Upper lobe of right lung (tissue), 1 donor: ENCODE measurements around the gene TMEM134. TPM values are rescaled to one million over a fixed set of nuclear protein-coding genes. Genes with fewer than 3 reads are reported as not detected.

Source experiments
- ATAC-seq: fragments of 200-7000 bp; cut with Tn5 transposase; one replicate; pipeline ENCODE4 v1.9.1; 2020; ENCODE audit warnings: mild to moderate bottlenecking, moderate library complexity
- DNase-seq: peaks from one replicate; pipeline ENCODE4 v3.0.0-alpha.2; 2020
- H3K27ac ChIP-seq: fragments of 200-600 bp; one replicate; pipeline ENCODE4 v1.8.0; 2022
- H3K27me3 ChIP-seq: fragments of 200-600 bp; one replicate; pipeline ENCODE4 v1.8.0; 2022; ENCODE audit warnings: mild to moderate bottlenecking
- H3K36me3 ChIP-seq: fragments of 200-600 bp; one replicate; pipeline ENCODE4 v1.8.0; 2022
- H3K4me1 ChIP-seq: fragments of 200-600 bp; one replicate; pipeline ENCODE4 v1.8.0; 2022
- H3K4me3 ChIP-seq: fragments of 200-600 bp; one replicate; pipeline ENCODE4 v1.8.0; 2022; ENCODE audit warnings: mild to moderate bottlenecking
- H3K9me3 ChIP-seq: fragments of 200-600 bp; one replicate; pipeline ENCODE4 v1.8.0; 2022
- CTCF ChIP-seq: fragments of 200-600 bp; IDR thresholded peaks from one replicate; pipeline ENCODE4 v1.8.0; 2022; ENCODE audit warnings: antibody characterized with exemption
- intact Hi-C: fragments of 100-400 bp; cut with DNase I; formaldehyde crosslinking; loops from one replicate; pipeline ENCODE4 v1.11.0; 2022
- total RNA-seq: library from RNA; stranded (reverse); fragmentation: NEBNext Ultra II Directional; extraction: Animal tissue kit (Norgen Biotek cat#: 25700); gene quantifications from one replicate; pipeline ENCODE4 v1.2.1, GENCODE V29; 2021
- donor health status: DM: no; HTN: yes; CAD: no; lungs with severe emphysema.

The TMEM134 gene
- total RNA-seq, 1 donor from 2014 or later, result 46.9 TPM

GRCh38 chr11:67423891-67424613 lies 45.0 kb downstream of the TMEM134 start:
- H3K36me3 ChIP-seq, result no peaks in the 10 kb centered on the region
- peaks cover 19% of the 10 kb centered on the region for H3K4me1 ChIP-seq
- H3K4me3 ChIP-seq, result no peak overlapping the region
- no peak for TF ChIP-seq CTCF
- no peak for ATAC-seq
- no peak for DNase-seq
- no peaks in the 10 kb centered on the region for H3K9me3 ChIP-seq
- H3K27me3 ChIP-seq, result no peaks in the 10 kb centered on the region
- H3K27ac ChIP-seq, result no peak overlapping the region
- intact Hi-C loops, result no loop called here

- H3K4me3 ChIP-seq, result no peak overlapping the region
- no peaks in the 10 kb centered on the region for H3K27me3 ChIP-seq
- no peaks in the 10 kb centered on the region for H3K36me3 ChIP-seq
- no peak for TF ChIP-seq CTCF
- intact Hi-C loops, result no loop called here
- no peaks in the 10 kb centered on the region for H3K9me3 ChIP-seq
- ATAC-seq (no peak), DNase-seq (no peak)
- H3K27ac ChIP-seq, result no peak overlapping the region
- peaks cover 22% of the 10 kb centered on the region for H3K4me1 ChIP-seq
These were observed 45.6 kb downstream of the TMEM134 start for GRCh38 chr11:67423466-67423865.

- intact Hi-C loops, result no loop called here
- no peak overlapping the region for H3K4me3 ChIP-seq
- H3K36me3 ChIP-seq, result no peaks in the 10 kb centered on the region
- H3K4me1 ChIP-seq, result peaks cover 24% of the 10 kb centered on the region
- TF ChIP-seq CTCF, result no peak
- no peak for ATAC-seq
- no peaks in the 10 kb centered on the region for H3K27me3 ChIP-seq
- no peak for DNase-seq
- H3K27ac ChIP-seq, result no peak overlapping the region
- H3K9me3 ChIP-seq, result no peaks in the 10 kb centered on the region
These were observed 46.2 kb downstream of the TMEM134 start for GRCh38 chr11:67422891-67423290.

- no peak for ATAC-seq
- intact Hi-C loops, result no loop called here
- H3K9me3 ChIP-seq, result no peaks in the 10 kb centered on the region
- peak overlapping the region; percentile 54 for H3K4me3 ChIP-seq
- no peak for TF ChIP-seq CTCF
- no peaks in the 10 kb centered on the region for H3K36me3 ChIP-seq
- H3K27me3 ChIP-seq, result no peaks in the 10 kb centered on the region
- H3K27ac ChIP-seq, result peak overlapping the region; percentile 79
- no peak for DNase-seq
- peaks cover 25% of the 10 kb centered on the region for H3K4me1 ChIP-seq
These were observed 47.5 kb downstream of the TMEM134 start for GRCh38 chr11:67421430-67422031.

GRCh38 chr11:67420646-67421429 lies 48.2 kb downstream of the TMEM134 start:
- no peak for TF ChIP-seq CTCF
- no peaks in the 10 kb centered on the region for H3K36me3 ChIP-seq
- DNase-seq, result peak; percentile 99
- no peaks in the 10 kb centered on the region for H3K27me3 ChIP-seq
- ATAC-seq, result peak; percentile 96
- H3K27ac ChIP-seq, result peak overlapping the region; percentile 79
- peak overlapping the region; percentile 54 for H3K4me3 ChIP-seq
- H3K9me3 ChIP-seq, result no peaks in the 10 kb centered on the region
- intact Hi-C loops, result no loop called here
- H3K4me1 ChIP-seq, result peaks cover 32% of the 10 kb centered on the region
